ENCODE measurements around the gene PDZK1.

GRCh38 chr1:145701306-145701862 lies 5.8 kb downstream of the PDZK1 start:
- TF ChIP-seq CTCF (IDR thresholded peaks at IDR 0.05) (no peak), EP300 (IDR thresholded peaks at IDR 0.05) (no peak), POLR2A (IDR thresholded peaks at IDR 0.05) (no peak)
